SK-N-DZ (cell line): ENCODE measurements around the gene MT1E.
A peak's percentile ranks its signal among the peaks of the same experiment; 100 is the strongest.
"Not testable (repeated sequence)": the region's sequence is repeated elsewhere in the genome, so short reads cannot be mapped to it uniquely, and the experiment has no call there.

Experiments
- DNase-seq: peaks from one replicate; pipeline ENCODE4 v3.0.0-alpha.2; 2015; ENCODE audit warnings: low spot score

MT1E gene

DNA sequence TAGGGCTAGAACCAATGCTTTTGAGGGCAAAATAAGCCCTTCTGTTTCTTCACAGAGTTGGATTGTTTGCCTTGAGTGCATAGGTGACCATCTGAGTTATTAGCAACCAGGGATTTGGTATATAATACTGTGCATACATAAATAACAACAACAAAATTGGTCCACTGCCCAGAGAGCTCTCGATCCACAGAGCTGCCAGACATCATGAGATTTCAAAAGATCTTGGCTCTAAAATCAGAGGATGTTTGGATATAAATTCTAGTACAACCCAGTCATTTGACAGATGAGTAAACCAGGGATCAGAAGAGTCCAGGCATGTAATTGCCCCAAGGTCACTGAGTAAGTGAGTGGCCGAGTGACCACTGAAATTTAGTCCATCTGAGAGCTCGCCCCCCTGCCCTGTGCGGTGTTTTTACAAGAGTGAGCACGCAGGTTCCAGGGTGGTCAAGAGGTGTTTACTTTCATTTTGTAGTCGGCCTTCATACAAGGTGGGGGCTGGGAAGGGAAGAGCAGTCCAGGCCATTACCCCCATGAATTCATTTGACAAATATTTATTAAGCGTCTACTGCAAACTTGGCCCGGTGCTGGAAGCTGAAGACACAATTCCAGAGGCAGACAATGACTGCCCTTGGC is 19.0 kb upstream of the MT1E start:
- DNase-seq = no peak

DNA sequence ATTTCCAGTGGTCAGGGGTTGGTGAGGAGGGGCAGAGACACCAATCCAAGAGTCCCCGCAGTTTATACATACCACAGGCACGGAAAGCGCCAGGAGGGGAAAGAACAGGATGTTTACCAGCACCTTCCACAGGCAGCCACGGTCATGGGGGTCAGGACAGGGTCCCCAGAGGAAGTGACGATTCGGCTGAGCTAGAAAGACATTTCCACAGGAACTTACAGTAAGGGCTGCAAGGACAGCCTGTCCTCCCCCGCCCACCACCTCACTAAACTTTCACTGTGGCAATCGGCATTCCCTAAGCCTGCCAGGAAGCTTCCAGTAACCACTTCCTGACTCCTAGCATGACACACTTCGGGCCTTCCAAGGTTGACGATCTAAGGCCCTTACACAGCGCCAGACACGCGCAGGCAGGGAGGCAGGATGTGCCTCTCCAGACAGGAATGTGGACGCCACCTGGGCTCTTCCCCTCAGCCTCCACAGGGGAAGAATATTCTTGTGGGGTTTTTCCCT is 18.4 kb upstream of the MT1E start:
- no peak for DNase-seq

DNA sequence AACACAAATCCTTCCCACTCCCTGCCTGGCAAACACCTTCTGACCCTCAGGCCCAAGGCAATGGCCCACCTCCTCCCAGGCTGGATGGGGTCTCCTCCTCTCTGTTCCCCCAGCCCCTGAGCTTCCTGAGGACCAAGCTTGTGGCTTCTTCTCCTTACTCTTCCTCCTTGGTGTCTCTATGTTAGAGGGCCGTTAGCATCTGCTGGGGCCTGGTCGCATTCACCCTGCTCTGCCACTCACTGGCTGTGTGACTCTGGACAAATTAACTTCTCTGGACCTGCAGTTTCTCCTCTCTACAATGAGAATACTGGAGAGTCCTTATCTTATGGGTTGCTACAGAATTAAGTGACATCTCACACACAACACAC is 17.9 kb upstream of the MT1E start:
- DNase-seq = no peak

DNA sequence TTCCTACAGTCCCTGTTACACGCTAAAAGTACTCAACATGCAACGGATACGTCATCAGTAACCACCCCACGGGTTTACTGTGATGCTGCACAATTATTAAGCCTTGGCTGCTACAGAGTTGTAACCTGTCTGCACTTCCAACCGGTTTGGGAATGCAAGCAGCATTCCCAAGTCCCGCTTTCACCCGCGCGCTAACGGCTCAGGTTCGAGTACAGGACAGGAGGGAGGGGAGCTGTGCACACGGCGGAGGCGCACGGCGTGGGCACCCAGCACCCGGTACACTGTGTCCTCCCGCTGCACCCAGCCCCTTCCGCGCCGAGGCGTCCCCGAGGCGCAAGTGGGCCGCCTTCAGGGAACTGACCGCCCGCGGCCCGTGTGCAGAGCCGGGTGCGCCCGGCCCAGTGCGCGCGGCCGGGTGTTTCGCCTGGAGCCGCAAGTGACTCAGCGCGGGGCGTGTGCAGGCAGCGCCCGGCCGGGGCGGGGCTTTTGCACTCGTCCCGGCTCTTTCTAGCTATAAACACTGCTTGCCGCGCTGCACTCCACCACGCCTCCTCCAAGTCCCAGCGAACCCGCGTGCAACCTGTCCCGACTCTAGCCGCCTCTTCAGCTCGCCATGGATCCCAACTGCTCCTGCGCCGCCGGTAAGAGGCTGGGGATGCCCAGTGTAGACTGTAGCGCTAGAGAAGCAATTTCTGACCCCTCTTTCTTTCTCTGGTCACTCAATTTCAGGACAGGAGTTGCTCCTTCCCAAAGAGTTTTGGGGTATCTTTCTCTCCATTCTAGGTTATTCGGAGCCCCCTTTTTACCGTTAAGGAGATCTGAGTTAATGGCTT is 17.3 kb upstream of the MT1E start, which contains the start of gene MT2A:
Gene MT2A, plus strand, starts transcription at position 542 of the 833 bp plus-strand sequence. Its CDS starts 72 bp downstream, at position 614.
- DNase-seq = peak; percentile 85

DNA sequence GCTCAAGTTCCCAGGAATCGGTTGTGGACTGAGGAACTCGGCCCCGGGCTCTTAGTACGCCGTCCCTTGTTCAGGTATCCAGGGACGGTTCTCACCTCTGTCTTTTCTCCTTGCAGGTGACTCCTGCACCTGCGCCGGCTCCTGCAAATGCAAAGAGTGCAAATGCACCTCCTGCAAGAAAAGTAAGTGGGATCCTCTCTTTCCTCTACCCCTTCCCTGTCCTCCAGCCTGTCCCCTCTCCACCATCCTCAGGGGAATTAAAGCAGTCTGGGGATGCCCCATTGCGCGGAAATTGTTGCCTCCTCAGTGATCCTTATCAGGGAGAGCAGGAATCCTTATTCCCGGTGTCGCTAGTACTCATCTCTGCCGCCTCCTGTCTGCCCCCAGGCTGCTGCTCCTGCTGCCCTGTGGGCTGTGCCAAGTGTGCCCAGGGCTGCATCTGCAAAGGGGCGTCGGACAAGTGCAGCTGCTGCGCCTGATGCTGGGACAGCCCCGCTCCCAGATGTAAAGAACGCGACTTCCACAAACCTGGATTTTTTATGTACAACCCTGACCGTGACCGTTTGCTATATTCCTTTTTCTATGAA is 16.6 kb upstream of the MT1E start:
- DNase-seq = no peak

DNA sequence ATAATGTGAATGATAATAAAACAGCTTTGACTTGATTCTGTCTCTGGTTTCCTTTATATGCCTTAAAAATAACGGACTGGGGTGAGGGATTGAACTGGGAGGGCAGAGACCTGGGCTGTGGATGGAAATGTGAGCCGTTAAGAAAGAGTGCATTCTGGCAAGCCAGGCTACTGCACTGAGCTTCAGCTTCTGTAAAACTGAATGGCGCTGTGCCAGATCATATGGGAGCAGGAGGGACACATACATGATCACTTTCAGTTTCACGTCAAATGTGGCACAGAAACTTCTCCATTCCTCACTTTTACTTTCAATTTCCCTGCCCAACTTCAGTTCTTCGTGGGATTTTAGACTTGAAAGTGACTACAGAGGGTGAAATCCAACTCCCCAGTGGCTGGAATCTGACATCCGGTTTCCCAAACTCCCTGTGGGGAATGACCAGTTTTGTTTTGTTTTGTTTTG is 16.1 kb upstream of the MT1E start:
- no peak for DNase-seq

DNA sequence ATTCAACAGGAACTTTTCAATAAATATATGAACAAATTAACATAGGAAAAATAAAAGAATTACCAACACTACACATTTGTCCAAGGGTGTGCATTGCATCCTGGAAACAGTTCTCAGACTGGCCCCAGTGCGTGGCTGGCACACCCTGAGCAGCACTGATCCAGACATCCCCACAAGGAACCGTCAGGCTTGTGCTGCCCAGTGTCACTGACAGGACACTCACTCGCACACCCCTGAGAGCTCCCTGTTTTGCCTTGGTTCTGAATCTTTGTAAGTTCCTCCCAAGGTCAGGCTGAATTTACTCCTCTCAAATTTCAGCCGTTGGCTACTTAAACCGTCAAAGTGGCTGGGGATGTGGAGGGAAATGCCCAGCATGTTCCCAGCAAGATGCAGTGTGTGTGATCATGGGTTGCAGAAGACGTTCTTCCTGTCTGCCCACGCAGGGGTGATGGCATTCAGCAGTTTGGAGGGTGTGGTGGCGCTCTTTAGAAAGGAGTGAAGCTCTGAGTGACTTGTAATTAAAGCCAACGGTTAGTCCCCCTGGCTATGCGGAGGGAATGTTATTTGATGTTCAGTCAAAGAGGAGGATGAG is 15.5 kb upstream of the MT1E start:
- DNase-seq = no peak

DNA sequence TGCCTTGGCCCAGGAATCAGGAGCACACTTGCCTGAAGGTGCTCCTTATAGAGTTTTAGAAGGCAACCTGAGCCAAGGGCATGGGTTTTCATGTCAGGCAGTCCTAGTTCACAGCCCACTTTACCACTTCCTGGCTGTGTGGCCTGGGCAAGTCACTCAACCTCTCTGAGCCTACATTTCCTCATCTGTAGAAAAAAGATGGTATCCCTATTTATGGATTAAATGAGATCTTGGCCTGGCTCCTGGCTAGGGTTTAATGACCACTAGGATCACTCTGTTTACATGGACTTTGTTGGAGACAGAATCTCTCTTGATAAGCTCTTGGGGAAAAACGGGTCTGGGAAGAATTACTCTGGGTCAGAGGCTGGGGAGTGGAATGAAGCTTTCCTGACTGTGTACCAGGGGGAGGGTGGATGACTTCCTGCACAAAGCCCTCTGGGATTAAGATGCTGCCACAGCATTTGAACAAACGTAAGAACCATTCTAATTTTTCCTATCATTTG is 14.9 kb upstream of the MT1E start:
- DNase-seq = no peak

DNA sequence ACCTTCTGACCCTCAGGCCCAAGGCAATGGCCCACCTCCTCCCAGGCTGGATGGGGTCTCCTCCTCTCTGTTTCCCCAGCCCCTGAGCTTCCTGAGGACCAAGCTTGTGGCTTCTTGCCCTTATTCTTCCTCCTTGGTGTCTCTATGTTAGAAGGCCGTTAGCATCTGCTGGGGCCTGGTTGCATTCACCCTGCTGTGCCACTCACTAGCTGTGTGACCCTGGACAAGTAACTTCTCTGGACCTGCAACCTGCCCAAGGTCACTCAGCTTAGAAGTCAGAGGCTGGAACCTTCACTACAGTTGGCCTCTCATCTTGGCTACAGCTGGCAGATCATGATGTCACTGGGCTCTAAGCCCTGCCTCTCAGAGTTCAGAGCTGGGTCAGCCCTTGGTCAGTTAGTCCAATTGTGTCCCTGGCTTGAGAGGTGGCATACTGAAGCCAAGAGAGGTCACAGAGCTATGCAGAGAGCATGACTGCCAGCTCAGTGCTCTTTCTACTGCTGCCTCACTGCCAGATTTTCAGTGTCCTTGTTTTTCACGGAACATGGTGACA is 14.2 kb upstream of the MT1E start:
- no peak for DNase-seq

DNA sequence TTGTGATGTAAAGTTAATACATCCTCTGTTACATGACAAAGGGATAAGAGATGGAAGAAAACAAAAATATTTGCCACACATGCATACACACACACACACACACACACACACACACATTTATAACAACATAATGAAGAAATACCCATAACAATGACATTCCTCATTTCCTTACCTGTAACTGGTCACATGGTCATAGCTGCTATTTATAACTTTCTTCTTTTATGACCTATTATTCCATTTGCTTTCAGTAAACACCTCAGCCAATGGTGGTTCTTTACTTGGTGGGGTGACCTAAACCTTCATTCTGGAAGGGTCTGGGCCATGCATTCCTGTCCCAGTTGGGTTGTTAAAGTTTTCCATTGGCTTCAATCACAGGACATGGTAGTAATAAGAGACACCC is 11.9 kb upstream of the MT1E start:
- no peak for DNase-seq

DNA sequence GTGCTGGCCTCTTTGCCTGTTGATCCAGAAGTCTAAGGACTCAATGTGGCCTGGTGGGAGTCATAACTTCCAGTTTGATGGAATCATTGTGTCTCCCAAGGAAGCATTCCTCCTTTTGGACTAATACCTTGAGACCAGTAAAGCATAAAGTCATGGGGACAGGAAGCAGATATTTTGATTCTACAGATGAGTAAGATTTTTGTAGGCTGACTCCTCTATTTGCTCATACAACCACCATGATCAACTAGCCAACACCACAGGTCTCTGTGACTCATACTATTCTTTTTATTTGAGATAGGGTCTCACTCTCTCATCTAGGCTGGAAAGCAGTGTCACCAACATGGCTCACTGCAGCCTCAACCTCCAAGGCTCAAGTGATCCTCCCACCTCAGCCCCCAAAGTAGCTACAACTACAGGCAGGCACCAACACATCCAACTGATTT is 11.0 kb upstream of the MT1E start:
- DNase-seq = no peak

DNA sequence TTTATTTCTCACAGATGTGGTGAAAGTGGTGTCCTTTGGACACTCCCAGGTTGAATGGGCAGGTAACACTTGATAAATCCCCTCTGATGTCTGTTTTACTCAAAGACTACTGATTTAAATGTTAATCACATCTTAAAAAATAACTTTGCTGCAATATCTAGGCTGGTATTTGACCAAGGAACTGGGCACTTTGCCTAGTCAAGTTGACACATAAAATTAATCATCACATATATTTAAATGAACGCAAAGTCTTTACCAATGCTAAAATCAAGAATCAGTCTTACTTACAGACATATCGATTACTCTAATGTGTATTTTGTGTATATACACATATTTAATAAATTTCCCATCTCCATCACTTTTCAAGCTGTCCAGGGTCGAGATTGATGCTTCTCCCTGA is 10.2 kb upstream of the MT1E start:
- no peak for DNase-seq

DNA sequence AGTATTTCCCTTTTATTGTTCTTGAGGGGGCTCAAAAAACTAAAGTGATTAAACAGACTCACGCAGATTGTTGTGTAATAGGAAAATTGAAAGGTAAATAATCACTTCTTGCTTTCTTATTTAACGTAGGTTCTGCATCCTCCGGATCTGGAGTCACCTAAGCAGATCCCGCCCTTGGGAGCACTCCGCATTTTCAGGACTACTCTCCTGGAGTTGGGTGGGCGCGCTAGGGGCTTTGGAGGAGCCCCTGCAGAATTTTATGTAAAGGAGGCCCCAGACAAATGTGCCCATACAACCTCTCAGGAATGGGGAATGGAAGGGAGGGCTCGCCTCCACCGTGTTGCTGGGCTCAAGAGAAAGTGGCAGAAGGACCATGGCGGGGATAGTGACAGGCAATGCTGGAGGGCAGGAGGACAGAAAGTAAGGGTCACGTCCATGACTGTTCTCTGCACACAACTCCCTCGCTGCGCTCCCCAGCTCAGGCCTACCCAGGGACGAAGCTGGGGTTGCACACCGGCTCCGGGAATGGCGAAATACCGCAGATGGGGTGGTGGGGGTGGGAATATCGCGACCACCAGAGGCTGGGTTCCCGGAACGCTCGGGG is 8.9 kb upstream of the MT1E start:
- DNase-seq = no peak

DNA sequence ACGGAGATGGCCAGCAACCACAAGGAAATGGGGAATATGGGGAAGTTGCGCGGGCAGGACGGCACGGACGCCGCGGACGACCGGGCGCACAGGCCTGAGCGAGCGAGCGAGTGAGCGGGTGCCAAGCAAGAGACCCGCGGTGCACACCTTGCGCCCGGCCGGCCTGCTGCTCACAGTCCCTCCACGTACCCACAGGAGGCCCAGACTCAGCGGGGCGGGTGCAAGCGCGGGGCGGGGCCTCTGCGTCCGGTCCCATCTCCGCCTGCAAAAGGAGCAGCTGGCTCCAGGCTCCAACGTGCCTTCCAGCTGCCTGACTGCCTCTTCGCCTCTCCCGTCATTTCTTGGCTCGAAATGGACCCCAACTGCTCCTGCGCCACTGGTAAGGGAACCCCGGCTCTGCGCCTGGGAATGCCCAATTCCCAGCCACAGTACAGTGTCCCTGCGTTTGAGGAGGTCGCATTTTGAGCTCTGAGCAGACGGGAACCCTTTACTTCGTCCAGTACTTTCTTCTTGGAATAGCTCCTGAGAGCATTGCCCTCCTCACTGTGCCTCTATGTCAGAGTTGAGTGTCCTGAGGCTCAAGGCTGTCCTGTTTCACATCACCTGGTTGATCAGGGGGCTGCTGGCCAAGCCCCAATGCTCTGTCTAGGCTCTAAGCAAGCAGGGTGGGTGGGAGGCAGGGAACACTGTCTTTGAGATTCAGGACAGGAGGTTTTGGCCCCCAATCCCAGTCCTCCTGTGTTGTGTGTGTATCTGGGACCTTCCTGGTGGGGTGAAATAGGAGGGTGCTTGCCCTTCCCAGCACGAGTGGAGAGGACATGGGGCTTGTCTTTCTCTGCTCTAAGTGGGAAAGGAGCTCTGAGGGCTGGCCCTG is 8.1 kb upstream of the MT1E start:
- no peak for DNase-seq

DNA sequence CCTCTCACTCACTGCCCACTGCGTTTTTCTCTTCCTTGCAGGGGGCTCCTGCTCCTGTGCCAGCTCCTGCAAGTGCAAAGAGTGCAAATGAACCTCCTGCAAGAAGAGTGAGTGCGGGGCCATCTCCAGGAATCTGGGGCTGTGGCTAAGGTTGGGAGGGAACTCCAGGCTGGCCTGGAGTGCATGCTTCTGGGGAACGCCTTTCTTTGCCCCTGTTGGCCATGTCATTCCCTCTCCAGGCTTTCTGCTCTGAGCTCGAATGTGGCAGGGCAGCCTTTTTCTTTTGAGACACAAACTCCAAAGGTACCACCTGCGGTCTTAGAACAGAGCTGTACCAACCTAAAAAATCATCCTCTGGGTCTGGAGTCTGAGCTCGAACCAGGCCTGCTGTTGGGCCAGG is 7.4 kb upstream of the MT1E start:
- no peak for DNase-seq

DNA sequence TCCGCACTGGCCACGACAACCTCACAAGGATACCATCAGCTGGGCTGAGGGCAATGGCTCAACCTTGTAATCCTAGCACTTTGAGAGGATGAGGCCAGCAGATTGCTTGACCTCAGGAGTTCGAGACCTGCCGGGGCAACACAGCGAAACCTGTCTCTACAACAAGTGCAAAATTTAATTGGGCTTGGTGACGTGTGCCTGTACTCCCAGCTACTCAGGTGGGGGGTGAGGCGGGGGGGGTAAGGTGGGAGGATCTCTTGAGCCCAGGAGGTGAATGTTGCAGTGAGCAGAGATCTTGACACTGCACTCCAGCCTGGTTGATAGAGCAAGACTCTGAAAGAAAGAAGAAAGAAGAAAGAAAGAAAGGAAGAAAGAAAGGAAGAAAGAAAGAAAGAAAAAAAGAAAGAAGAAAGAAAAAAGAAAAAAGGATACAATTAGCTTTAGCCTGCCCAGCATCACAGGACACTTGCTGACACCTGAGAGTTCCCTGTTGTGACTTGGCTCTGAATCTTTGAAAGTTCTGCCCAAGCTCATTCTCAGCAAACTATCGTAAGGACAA is 5.2 kb upstream of the MT1E start:
- no peak for DNase-seq

DNA sequence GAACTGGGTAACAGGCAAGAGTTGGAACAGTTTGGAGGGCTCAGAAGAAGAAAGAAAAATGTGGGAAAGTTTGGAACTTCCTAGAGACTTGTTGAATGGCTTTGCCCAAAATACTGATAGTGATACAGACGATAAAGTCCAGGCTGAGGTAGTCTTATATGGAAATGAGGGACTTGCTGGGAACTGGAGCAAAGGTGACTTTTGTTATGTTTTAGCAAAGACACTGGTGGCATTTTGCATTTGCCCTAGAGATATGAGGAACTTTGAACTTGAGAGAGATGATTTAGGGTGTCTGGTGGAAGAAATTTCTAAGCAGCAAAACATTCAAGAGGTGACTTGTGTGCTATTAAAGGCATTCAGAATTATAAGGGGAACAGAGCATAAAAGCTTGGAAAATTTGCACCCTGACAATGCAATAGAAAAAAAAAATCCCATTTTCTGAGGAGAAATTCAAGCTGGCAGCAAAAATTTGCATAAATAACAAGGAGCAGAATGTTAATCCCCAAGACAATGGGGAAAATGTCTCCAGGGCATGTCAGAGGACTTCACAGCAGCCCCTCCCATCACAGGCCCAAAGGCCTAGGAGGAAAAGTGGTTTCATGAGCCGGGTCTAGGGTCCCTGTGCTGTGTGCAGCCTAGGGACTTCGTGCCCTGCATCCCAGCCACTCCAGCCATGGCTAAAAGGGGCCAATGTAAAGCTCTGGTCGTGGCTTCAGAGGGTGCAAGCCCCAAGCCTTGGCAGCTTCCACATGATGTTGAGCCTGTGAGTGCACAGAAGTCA is 3.7 kb upstream of the MT1E start:
- not testable (repeated sequence) for DNase-seq

DNA sequence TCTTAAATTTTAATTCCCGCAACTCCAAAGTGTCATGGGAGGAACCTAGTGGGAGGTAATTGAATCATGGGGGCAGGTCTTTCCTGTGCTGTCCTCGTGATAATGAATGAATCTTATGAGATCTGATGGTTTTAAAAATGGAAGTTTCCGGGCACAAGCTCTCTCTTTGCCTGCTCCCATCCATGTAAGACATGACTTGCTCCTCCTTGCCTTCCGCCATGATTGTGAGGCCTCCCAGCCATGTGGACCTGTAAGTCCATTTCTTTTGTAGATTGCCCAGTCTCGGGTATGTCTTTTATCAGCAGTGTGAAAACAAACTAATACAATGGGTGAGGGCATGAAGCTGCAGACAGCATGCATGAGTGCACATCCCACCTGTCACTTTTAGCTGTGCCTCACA is 2.4 kb upstream of the MT1E start:
- not testable (repeated sequence) for DNase-seq

DNA sequence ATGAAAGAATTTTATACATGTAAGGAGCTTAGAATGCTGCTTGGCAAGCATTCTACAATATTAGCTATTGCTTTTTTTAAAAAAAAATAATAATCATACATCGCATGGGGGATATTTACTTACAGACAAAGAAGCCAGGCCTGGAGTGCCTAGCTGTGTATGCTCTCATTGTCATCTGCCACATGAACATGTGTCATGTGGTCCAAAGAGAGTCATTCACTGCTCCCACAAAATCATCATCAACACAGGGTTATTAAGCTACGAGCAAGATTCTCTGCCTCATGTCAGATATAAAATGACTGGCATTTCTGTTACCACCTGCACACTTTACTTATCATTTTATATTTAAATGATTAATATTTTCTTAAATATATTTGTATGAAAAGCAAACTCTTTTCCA is 1.9 kb upstream of the MT1E start:
- DNase-seq = no peak
